Hematopoietic multipotent progenitor cell treated with erythropoietin and hydrocortisone succinate and interleukin-3 and kit ligand, for 4 days (in vitro differentiated cells): ENCODE results near the gene EIF4A3.

Experiments
- DNase-seq: peaks from one replicate; pipeline ENCODE4 v3.0.0-alpha.2; 2015

Gene EIF4A3

GRCh38 chr17:80111702-80112470 lies 35.0 kb downstream of the EIF4A3 start:
- DNase-seq = no peak

DNA sequence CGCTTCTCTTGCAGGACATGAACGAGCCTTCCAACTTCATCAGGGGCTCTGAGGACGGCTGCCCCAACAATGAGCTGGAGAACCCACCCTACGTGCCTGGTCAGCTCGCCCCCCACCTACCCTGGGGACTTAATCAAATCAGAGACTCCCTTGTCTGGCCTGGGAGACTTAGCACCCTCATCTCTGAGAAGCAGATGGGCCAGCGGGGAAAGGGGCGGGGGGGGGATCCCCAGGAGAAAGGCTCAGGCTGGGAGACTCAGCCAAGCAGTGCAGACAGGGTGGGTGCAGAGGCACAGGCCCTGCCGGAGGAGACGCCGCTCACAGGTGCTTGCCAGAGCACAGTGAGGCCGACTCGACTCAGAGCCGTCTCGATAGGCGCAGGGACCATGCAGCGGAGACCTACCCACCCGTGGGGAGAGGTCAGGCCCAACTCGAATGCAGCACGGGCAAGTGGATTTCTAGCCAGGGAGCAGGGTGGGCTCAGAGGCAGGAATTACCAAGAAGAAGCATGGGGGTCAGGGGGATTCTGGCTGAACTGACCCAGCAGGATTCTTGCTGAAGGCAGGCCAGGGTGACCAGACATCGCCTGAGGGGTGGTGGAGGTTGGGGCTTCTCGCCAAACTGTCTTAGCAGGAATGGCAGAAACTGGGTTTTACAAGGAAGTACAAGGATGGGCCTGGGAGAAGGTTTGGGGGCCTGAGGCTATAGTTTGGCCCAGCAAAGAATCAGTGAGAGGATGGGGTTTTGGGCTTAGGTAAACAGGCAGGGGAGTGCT lies 35.8 kb downstream of the EIF4A3 start:
- DNase-seq = no peak

- DNase-seq = no peak
Observed at GRCh38 chr17:80110447-80110812, 36.5 kb downstream of the EIF4A3 start.

DNA sequence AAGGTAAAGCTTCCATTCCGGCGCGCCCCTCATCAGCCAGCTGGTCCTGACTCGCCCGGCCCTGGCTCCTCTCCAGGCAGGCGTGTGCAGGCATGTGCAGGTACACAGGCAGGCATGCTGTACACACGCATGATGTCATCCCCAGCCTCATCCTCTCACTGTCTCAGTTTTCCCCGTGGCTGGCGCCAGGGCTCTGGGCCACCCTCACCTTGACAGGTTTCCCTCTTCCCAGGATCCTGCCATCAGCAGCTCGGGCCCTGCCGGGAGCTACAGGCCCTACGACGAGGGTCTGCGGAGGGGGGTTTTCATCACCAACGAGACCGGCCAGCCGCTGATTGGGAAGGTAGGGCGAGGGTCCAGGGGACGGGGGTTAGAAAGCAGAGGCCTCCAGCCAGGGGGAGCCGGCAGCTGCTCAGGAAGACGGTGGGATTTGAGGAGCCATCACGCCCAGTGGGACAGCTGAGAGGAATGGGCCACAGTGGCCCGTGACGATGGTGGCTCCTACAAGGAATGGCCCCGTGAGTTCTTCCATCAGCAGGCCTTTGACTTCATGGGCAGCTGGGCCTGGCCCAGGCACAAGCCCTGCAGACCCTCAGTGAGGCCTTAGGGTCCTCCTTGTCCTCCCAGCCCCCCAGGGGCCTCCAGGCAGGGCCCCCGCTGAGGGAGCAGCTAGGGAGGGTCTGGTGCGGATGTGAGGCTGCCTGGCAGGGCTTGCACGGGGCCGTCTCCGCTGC lies 37.0 kb downstream of the EIF4A3 start:
- DNase-seq = no peak

DNA sequence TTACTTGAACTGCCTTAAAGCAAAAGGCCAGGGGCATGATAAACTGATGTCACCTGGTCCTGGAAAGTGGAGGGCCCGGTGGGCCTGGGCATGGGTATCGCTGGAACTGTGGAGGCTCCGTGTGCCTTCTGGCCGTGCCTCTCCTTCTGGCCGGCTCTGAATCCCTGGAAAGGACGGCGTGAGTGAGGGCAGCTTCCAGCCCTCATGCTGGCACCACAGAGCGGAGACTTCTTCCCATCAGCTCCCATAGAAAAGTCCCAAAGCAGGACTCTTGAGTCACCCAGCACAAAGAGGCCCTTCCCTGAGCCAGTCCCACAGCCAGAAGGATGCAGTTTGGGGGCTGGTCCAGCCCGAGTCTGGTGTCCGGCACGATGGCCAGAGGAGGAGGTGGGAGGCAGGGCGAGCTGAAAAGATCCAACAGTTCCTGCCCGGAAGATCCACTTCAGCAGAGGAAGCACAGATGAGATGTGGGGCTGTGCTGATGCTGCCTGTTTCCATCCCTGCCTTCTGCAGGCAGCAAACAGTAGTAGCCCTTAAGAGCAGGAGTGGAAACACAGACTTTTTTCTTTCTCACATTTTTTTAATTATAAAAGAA lies 37.8 kb downstream of the EIF4A3 start:
- DNase-seq = no peak

DNA sequence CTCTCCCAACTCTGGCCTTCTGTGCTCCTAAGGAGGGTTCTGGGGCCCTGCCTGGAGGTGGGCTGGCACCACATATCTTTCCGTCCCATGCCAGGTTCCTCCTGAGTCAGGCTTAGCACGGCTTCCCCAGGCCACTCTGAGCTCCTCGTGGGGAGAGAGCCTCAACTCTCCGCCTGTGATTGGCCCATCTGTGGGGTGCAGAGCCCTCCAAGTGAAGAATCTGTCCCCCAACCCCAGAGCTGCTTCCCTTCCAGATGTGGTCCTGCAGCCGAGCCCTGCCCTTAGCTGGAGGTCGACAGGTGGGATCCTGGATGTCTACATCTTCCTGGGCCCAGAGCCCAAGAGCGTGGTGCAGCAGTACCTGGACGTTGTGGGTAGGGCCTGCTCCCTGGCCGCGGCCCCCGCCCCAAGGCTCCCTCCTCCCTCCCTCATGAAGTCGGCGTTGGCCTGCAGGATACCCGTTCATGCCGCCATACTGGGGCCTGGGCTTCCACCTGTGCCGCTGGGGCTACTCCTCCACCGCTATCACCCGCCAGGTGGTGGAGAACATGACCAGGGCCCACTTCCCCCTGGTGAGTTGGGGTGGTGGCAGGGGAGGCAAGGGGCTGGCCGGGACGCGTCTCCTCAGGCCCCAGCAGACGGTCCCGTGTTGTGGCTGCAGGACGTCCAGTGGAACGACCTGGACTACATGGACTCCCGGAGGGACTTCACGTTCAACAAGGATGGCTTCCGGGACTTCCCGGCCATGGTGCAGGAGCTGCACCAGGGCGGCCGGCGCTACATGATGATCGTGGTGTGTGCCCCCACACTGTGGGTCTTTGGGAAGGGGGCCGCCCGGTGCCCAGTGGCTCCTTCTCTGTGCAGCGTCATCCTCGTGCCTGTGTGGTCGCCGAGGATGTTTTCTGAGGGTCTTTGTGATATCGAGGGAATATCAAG lies 38.6 kb downstream of the EIF4A3 start:
- DNase-seq = no peak

GRCh38 chr17:80107231-80108021 lies 39.5 kb downstream of the EIF4A3 start:
- DNase-seq = no peak

GRCh38 chr17:80106751-80107150 lies 40.2 kb downstream of the EIF4A3 start:
- no peak for DNase-seq

- no peak for DNase-seq
Observed at GRCh38 chr17:80106176-80106575, 40.8 kb downstream of the EIF4A3 start.

- DNase-seq = peak; percentile 19
Observed at GRCh38 chr17:80105762-80106161, 41.2 kb downstream of the EIF4A3 start.

- DNase-seq = no peak
Observed at GRCh38 chr17:80104956-80105375, 42.0 kb downstream of the EIF4A3 start.

GRCh38 chr17:80104321-80104955 lies 42.5 kb downstream of the EIF4A3 start:
- no peak for DNase-seq

- no peak for DNase-seq
Observed at GRCh38 chr17:80103449-80104085, 43.4 kb downstream of the EIF4A3 start.

DNA sequence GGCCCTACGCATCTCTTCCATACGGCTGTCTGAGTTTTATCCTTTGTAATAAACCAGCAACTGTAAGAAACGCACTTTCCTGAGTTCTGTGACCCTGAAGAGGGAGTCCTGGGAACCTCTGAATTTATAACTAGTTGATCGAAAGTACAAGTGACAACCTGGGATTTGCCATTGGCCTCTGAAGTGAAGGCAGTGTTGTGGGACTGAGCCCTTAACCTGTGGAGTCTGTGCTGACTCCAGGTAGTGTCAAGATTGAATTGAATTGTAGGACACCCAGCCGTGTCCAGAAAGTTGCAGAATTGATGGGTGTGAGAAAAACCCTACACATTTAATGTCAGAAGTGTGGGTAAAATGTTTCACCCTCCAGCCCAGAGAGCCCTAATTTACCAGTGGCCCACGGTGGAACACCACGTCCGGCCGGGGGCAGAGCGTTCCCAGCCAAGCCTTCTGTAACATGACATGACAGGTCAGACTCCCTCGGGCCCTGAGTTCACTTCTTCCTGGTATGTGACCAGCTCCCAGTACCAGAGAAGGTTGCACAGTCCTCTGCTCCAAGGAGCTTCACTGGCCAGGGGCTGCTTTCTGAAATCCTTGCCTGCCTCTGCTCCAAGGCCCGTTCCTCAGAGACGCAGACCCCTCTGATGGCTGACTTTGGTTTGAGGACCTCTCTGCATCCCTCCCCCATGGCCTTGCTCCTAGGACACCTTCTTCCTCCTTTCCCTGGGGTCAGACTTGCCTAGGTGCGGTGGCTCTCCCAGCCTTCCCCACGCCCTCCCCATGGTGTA lies 44.1 kb downstream of the EIF4A3 start:
- no peak for DNase-seq

- DNase-seq = peak; percentile 68
Observed at GRCh38 chr17:80101946-80102663, 44.8 kb downstream of the EIF4A3 start.

DNA sequence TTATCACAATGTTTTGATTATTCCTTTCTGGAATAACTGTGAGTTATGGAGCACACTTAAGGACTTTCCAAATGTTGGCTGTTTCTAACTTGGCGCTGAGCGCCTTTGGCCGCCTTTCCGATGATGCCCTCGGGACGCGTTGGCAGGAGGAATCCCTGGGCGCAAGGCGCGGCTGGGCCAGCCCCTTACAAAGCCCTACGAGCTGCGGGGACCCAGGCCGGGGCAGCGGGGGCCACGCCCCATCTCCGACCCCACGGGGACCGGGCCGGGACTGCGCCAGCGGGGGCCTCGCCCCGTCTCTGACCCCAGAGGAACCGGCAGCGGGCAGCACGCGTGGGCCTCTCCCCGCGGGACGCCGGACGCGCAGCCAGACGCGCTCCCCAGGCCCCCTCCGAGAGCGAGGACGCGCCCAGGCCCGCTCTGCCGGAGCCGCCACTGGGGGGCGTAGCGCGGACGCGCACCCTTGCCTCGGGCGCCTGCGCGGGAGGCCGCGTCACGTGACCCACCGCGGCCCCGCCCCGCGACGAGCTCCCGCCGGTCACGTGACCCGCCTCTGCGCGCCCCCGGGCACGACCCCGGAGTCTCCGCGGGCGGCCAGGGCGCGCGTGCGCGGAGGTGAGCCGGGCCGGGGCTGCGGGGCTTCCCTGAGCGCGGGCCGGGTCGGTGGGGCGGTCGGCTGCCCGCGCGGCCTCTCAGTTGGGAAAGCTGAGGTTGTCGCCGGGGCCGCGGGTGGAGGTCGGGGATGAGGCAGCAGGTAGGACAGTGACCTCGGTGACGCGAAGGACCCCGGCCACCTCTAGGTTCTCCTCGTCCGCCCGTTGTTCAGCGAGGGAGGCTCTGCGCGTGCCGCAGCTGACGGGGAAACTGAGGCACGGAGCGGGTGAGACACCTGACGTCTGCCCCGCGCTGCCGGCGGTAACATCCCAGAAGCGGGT lies 45.6 kb downstream of the EIF4A3 start, which contains the start of gene GAA:
Gene GAA, plus strand, starts transcription at position 571 of the 935 bp plus-strand sequence. CDS start 3,006 bp downstream, outside the sequence.
- peak; percentile 91 for DNase-seq

GRCh38 chr17:80100035-80100323 lies 46.9 kb downstream of the EIF4A3 start:
- DNase-seq = no peak
